Measurements from ENCODE around the gene OCRL. TPM values are rescaled to one million over a fixed set of nuclear protein-coding genes. Genes with fewer than 3 reads are reported as not detected.

The OCRL gene
- total and polyA plus RNA-seq, 2 of the 13 experiments (the other 11 are each of a cell fraction or from before 2014, with no cell fraction given), result 13.4 to 32.0 TPM

DNA sequence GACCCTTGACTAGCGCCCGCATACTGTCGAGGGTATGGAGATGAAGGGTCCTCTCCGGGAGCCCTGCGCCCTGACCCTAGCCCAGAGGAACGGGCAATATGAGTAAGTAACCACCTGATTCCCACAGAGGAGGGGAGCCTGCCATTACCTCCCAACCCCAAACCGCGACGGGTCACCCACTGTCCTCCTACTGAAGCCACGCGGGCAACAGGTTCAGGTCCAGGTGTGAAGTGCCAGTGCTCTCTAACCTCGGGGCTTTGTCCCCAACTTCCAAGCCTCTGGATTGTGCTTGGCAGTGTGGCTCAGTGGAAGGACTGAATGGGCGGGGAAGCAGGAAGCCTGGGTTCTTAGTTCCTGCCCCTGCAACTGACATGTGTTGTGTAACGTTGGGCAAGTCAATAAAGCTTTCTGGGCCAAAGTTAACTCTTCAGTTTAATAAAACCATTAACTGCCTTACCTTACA, 694 bp downstream of the OCRL start (continued):
- TF ChIP-seq ZKSCAN1 (IDR thresholded peaks at IDR 0.05; ENCODE audit: low read length) (no peak), ERF (CRISPR knock-in tag; IDR thresholded peaks at IDR 0.05) (no peak), ZFP36L1 (CRISPR knock-in tag; IDR thresholded peaks at IDR 0.05) (no peak), ZNF577 (CRISPR knock-in tag; IDR thresholded peaks at IDR 0.05; ENCODE audit: borderline replicate concordance, low read depth) (no peak), EEA1 (CRISPR knock-in tag; IDR thresholded peaks at IDR 0.05; ENCODE audit: borderline replicate concordance) (no peak), ZNF781 (CRISPR knock-in tag; IDR thresholded peaks at IDR 0.05; ENCODE audit: borderline replicate concordance, not compliant biosample characterization) (no peak), IKZF4 (CRISPR knock-in tag; IDR thresholded peaks at IDR 0.05; ENCODE audit: borderline replicate concordance, low read depth, not compliant biosample characterization) (no peak), GABPB1 (CRISPR knock-in tag; IDR thresholded peaks at IDR 0.05) (no peak), FOXK2 (IDR thresholded peaks at IDR 0.05) (no peak), ETV5 (CRISPR knock-in tag; IDR thresholded peaks at IDR 0.05; ENCODE audit: borderline replicate concordance) (peak; percentile 37; the same call in 1 of the 2 replicates), EP300 (IDR thresholded peaks at IDR 0.05; ENCODE audit: low read depth in 2 of 2, low read length in 2 of 2) (no peak), EP300 (CRISPR knock-in tag; IDR thresholded peaks at IDR 0.05; ENCODE audit: borderline replicate concordance) (no peak), ZNF207 (IDR thresholded peaks at IDR 0.05; ENCODE audit: borderline replicate concordance) (no peak), HOXA7 (CRISPR knock-in tag; IDR thresholded peaks at IDR 0.05) (no peak), TCF7L2 (IDR thresholded peaks at IDR 0.05; ENCODE audit: low read depth, low read length) (no peak)
- TF ChIP-seq, protein P1, sequence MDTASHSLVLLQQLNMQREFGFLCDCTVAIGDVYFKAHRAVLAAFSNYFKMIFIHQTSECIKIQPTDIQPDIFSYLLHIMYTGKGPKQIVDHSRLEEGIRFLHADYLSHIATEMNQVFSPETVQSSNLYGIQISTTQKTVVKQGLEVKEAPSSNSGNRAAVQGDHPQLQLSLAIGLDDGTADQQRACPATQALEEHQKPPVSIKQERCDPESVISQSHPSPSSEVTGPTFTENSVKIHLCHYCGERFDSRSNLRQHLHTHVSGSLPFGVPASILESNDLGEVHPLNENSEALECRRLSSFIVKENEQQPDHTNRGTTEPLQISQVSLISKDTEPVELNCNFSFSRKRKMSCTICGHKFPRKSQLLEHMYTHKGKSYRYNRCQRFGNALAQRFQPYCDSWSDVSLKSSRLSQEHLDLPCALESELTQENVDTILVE (CRISPR knock-in tag; IDR thresholded peaks at IDR 0.05), result no peak
- TF ChIP-seq, protein P2, sequence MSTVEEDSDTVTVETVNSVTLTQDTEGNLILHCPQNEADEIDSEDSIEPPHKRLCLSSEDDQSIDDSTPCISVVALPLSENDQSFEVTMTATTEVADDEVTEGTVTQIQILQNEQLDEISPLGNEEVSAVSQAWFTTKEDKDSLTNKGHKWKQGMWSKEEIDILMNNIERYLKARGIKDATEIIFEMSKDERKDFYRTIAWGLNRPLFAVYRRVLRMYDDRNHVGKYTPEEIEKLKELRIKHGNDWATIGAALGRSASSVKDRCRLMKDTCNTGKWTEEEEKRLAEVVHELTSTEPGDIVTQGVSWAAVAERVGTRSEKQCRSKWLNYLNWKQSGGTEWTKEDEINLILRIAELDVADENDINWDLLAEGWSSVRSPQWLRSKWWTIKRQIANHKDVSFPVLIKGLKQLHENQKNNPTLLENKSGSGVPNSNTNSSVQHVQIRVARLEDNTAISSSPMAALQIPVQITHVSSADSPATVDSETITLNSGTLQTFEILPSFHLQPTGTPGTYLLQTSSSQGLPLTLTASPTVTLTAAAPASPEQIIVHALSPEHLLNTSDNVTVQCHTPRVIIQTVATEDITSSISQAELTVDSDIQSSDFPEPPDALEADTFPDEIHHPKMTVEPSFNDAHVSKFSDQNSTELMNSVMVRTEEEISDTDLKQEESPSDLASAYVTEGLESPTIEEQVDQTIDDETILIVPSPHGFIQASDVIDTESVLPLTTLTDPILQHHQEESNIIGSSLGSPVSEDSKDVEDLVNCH (CRISPR knock-in tag; IDR thresholded peaks at IDR 0.05), result no peak
- TF ChIP-seq, protein P3, sequence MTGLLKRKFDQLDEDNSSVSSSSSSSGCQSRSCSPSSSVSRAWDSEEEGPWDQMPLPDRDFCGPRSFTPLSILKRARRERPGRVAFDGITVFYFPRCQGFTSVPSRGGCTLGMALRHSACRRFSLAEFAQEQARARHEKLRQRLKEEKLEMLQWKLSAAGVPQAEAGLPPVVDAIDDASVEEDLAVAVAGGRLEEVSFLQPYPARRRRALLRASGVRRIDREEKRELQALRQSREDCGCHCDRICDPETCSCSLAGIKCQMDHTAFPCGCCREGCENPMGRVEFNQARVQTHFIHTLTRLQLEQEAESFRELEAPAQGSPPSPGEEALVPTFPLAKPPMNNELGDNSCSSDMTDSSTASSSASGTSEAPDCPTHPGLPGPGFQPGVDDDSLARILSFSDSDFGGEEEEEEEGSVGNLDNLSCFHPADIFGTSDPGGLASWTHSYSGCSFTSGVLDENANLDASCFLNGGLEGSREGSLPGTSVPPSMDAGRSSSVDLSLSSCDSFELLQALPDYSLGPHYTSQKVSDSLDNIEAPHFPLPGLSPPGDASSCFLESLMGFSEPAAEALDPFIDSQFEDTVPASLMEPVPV (CRISPR knock-in tag; IDR thresholded peaks at IDR 0.05), result no peak
- TF ChIP-seq, protein P4, sequence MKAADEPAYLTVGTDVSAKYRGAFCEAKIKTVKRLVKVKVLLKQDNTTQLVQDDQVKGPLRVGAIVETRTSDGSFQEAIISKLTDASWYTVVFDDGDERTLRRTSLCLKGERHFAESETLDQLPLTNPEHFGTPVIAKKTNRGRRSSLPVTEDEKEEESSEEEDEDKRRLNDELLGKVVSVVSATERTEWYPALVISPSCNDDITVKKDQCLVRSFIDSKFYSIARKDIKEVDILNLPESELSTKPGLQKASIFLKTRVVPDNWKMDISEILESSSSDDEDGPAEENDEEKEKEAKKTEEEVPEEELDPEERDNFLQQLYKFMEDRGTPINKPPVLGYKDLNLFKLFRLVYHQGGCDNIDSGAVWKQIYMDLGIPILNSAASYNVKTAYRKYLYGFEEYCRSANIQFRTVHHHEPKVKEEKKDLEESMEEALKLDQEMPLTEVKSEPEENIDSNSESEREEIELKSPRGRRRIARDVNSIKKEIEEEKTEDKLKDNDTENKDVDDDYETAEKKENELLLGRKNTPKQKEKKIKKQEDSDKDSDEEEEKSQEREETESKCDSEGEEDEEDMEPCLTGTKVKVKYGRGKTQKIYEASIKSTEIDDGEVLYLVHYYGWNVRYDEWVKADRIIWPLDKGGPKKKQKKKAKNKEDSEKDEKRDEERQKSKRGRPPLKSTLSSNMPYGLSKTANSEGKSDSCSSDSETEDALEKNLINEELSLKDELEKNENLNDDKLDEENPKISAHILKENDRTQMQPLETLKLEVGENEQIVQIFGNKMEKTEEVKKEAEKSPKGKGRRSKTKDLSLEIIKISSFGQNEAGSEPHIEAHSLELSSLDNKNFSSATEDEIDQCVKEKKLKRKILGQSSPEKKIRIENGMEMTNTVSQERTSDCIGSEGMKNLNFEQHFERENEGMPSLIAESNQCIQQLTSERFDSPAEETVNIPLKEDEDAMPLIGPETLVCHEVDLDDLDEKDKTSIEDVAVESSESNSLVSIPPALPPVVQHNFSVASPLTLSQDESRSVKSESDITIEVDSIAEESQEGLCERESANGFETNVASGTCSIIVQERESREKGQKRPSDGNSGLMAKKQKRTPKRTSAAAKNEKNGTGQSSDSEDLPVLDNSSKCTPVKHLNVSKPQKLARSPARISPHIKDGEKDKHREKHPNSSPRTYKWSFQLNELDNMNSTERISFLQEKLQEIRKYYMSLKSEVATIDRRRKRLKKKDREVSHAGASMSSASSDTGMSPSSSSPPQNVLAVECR (CRISPR knock-in tag; IDR thresholded peaks at IDR 0.05; ENCODE audit: borderline replicate concordance), result peak; percentile 42; the same call in 1 of the 2 replicates
- TF ChIP-seq, protein P5, sequence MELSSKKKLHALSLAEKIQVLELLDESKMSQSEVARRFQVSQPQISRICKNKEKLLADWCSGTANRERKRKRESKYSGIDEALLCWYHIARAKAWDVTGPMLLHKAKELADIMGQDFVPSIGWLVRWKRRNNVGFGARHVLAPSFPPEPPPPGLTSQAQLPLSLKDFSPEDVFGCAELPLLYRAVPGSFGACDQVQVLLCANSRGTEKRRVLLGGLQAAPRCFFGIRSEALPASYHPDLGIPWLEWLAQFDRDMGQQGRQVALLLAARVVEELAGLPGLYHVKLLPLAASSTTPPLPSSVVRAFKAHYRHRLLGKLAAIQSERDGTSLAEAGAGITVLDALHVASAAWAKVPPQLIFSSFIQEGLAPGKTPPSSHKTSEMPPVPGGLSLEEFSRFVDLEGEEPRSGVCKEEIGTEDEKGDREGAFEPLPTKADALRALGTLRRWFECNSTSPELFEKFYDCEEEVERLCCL (CRISPR knock-in tag; IDR thresholded peaks at IDR 0.05; ENCODE audit: borderline replicate concordance), result no peak

Data from HepG2 (cell line).